PC-3 (cell line): Measurements from ENCODE around the gene TARS3. TPM values are rescaled to one million over a fixed set of nuclear protein-coding genes. Genes with fewer than 3 reads are reported as not detected.
"Not testable (repeated sequence)": the region's sequence is repeated elsewhere in the genome, so short reads cannot be mapped to it uniquely, and the experiment has no call there.

ENCODE experiments used
- ATAC-seq: fragments of 200-7000 bp; cut with Tn5 transposase; 2 replicates; pipeline ENCODE4 v1.9.1; 2020; ENCODE audit warnings: mild to moderate bottlenecking, moderate library complexity
- BruUV-seq: library from RNA; stranded (reverse); fragments of 400-500 nt; replicated peaks from 2 replicates; lab custom pipeline; 2021; lab: Mats Ljungman, UMichigan
- CTCF ChIA-PET: fragments of 300-600 bp; sonication (Branson Sonifier 250); formaldehyde crosslinking; loops from one replicate; lab custom pipeline; 2022; ENCODE audit warnings: antibody characterized with exemption; lab: Charles Lee
- POLR2A ChIA-PET: fragments of 300-600 bp; sonication (Branson Sonifier 250); formaldehyde crosslinking; loops from one replicate; lab custom pipeline; 2022; ENCODE audit warnings: antibody characterized with exemption; ENCODE audit not compliant: unreplicated experiment; lab: Charles Lee
- DNase-seq: peaks from one replicate; pipeline ENCODE4 v3.0.0-alpha.2; 2015
- H2AFZ ChIP-seq: fragments of 300-600 bp; sonication (generic); 2 replicates; pipeline ENCODE4 v1.6.0; 2016; ENCODE audit warnings: antibody characterized with exemption, low read length
- H3F3A ChIP-seq: fragments of 300-600 bp; sonication (generic); one replicate; pipeline ENCODE4 v1.6.0; 2017; ENCODE audit warnings: antibody characterized with exemption, low read length, control low read depth, mild to moderate bottlenecking; ENCODE audit not compliant: unreplicated experiment
- H3K27ac ChIP-seq: fragments of 300-600 bp; sonication (generic); 2 replicates; pipeline ENCODE4 v1.5.1; 2016; ENCODE audit warnings: mild to moderate bottlenecking, low read length
- H3K27me3 ChIP-seq: fragments of 300-600 bp; sonication (generic); 2 replicates; pipeline ENCODE4 v1.6.1; 2016; ENCODE audit warnings: low read length, mixed read lengths
- H3K36me3 ChIP-seq: fragments of 300-600 bp; sonication (generic); 2 replicates; pipeline ENCODE4 v1.6.1; 2016; ENCODE audit warnings: low read depth, mixed run types, low read length, mixed read lengths
- H3K4me1 ChIP-seq: fragments of 300-600 bp; sonication (generic); 2 replicates; pipeline ENCODE4 v1.5.1; 2016; ENCODE audit warnings: low read length; ENCODE audit not compliant: insufficient read depth
- H3K4me2 ChIP-seq: fragments of 300-600 bp; sonication (generic); 2 replicates; pipeline ENCODE4 v1.6.0; 2016; ENCODE audit warnings: low read length
- H3K4me3 ChIP-seq: fragments of 300-600 bp; sonication (generic); 2 replicates; pipeline ENCODE4 v1.5.1; 2016; ENCODE audit warnings: mild to moderate bottlenecking, low read length, mixed read lengths
- H3K79me2 ChIP-seq: fragments of 300-600 bp; sonication (generic); 2 replicates; pipeline ENCODE4 v1.6.1; 2017; ENCODE audit warnings: low read length, mixed read lengths
- H3K9ac ChIP-seq: fragments of 300-600 bp; sonication (generic); 2 replicates; pipeline ENCODE4 v1.6.0; 2016; ENCODE audit warnings: mild to moderate bottlenecking, low read length
- H3K9me2 ChIP-seq: fragments of 300-600 bp; sonication (generic); replicated peaks from 2 replicates; pipeline ENCODE4 v1.6.1; 2016; ENCODE audit warnings: mixed run types, low read length, mixed read lengths
- H3K9me3 ChIP-seq: fragments of 300-600 bp; sonication (generic); 2 replicates; pipeline ENCODE4 v1.6.1; 2016; ENCODE audit warnings: low read length, mixed read lengths
- H4K20me1 ChIP-seq: fragments of 300-600 bp; sonication (generic); 2 replicates; pipeline ENCODE4 v1.6.1; 2016; ENCODE audit warnings: low read length, mixed read lengths
- EZH2 ChIP-seq: fragments of 300-600 bp; sonication (generic); IDR thresholded peaks from one replicate; pipeline ENCODE4 v1.6.1; 2017; ENCODE audit warnings: antibody characterized with exemption, mild to moderate bottlenecking, low read length; ENCODE audit not compliant: unreplicated experiment
- EZH2phosphoT487 ChIP-seq: fragments of 300-600 bp; sonication (generic); IDR thresholded peaks from 2 replicates; pipeline ENCODE4 v1.6.1; 2018; ENCODE audit warnings: mild to moderate bottlenecking, antibody characterized with exemption, low read length, borderline replicate concordance
- intact Hi-C: fragments of 100-400 bp; cut with micrococcal nuclease; formaldehyde crosslinking; loops from 2 replicates; pipeline ENCODE4 v1.9.0; 2023
- total RNA-seq: library from RNA; depleted of rRNA; stranded (reverse); fragments of >200 nt; gene quantifications from 2 replicates; pipeline ENCODE4 v1.2.3, GENCODE V29; 2014
- TF ChIP-seq, protein P1 (sequence below): fragments of 300-600 bp; sonication (generic); conservative IDR thresholded peaks from 2 replicates; pipeline ENCODE4 v1.5.1; 2017; ENCODE audit warnings: antibody characterized with exemption, low read depth, mild to moderate bottlenecking, low read length

TARS3 gene
- total RNA-seq, 1 experiment from 2014 or later = 5.4 TPM

- ATAC-seq, intact Hi-C loops, H3K79me2 ChIP-seq, H3K9me2 ChIP-seq, CTCF ChIA-PET, H4K20me1 ChIP-seq, H3F3A ChIP-seq, H3K4me3 ChIP-seq, H3K4me1 ChIP-seq, DNase-seq, H3K9ac ChIP-seq, H3K9me3 ChIP-seq, POLR2A ChIA-PET, BruUV-seq, H3K27me3 ChIP-seq, H2AFZ ChIP-seq, H3K27ac ChIP-seq, H3K4me2 ChIP-seq, H3K36me3 ChIP-seq: not testable (repeated sequence)
Observed at GRCh38 chr15:101746716-101747082, 22.4 kb upstream of the TARS3 start.

- H2AFZ ChIP-seq, ATAC-seq, H3K4me1 ChIP-seq, BruUV-seq, DNase-seq, H3K4me2 ChIP-seq, H3K9me3 ChIP-seq, H4K20me1 ChIP-seq, H3K27ac ChIP-seq, H3K9ac ChIP-seq, POLR2A ChIA-PET, H3K4me3 ChIP-seq, H3K79me2 ChIP-seq, H3K36me3 ChIP-seq, CTCF ChIA-PET, H3F3A ChIP-seq, H3K9me2 ChIP-seq, intact Hi-C loops: not testable (repeated sequence)
- peaks cover 47% of the 10 kb centered on the region for H3K27me3 ChIP-seq
Observed at GRCh38 chr15:101734837-101735236, 10.6 kb upstream of the TARS3 start.

- Histone ChIP-seq H3K4me1 (no peaks in the 10 kb centered on the region), H3K9ac (no peak overlapping the region), H2AFZ (no peak overlapping the region), H4K20me1 (no peaks in the 10 kb centered on the region), H3K9me2 (no peaks in the 10 kb centered on the region), H3K4me3 (no peak overlapping the region), H3K4me2 (no peak overlapping the region), H3K36me3 (no peaks in the 10 kb centered on the region), H3K27ac (no peak overlapping the region), H3F3A (no peaks in the 10 kb centered on the region), H3K79me2 (no peaks in the 10 kb centered on the region), H3K9me3 (no peaks in the 10 kb centered on the region), H3K27me3 (peaks cover 58% of the 10 kb centered on the region)
- BruUV-seq = no TSS peak
- intact Hi-C loops = no loop called here
- ChIA-PET POLR2A (no interaction called here), CTCF (no interaction called here)
- no peak for ATAC-seq
- TF ChIP-seq EZH2 (no peak), EZH2phosphoT487 (no peak)
- TF ChIP-seq, protein P1, sequence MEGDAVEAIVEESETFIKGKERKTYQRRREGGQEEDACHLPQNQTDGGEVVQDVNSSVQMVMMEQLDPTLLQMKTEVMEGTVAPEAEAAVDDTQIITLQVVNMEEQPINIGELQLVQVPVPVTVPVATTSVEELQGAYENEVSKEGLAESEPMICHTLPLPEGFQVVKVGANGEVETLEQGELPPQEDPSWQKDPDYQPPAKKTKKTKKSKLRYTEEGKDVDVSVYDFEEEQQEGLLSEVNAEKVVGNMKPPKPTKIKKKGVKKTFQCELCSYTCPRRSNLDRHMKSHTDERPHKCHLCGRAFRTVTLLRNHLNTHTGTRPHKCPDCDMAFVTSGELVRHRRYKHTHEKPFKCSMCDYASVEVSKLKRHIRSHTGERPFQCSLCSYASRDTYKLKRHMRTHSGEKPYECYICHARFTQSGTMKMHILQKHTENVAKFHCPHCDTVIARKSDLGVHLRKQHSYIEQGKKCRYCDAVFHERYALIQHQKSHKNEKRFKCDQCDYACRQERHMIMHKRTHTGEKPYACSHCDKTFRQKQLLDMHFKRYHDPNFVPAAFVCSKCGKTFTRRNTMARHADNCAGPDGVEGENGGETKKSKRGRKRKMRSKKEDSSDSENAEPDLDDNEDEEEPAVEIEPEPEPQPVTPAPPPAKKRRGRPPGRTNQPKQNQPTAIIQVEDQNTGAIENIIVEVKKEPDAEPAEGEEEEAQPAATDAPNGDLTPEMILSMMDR = no peak
- DNase-seq = no peak
Observed at GRCh38 chr15:101733545-101733944, 9.3 kb upstream of the TARS3 start.

DNA sequence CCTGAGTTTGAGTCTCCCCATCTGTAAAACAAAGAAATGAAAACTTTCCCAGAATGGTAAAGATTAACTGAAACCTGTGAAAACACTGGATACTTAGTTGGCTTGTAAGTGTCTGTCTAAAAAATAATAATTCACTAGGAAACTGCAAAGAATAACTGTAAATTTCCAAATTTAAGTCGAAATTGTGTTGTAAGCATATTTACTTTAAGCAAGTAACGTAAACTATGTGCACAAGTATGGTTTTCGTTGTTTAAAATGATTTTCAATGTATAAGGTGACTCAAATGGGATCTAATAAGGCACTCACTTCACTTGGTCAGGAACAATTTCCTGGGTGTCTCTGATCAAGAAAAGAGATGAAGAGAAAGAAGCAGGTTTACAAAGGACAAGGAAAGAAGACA, 8.5 kb upstream of the TARS3 start:
- no peaks in the 10 kb centered on the region for H3F3A ChIP-seq
- no peaks in the 10 kb centered on the region for H4K20me1 ChIP-seq
- ATAC-seq (no peak), DNase-seq (no peak)
- no peaks in the 10 kb centered on the region for H3K79me2 ChIP-seq
- no peak overlapping the region for H3K9ac ChIP-seq
- no peaks in the 10 kb centered on the region for H3K9me2 ChIP-seq
- H3K4me2 ChIP-seq = no peak overlapping the region
- no peaks in the 10 kb centered on the region for H3K4me1 ChIP-seq
- intact Hi-C loops = no loop called here
- no peaks in the 10 kb centered on the region for H3K36me3 ChIP-seq
- no peak overlapping the region for H3K27ac ChIP-seq
- no peak for TF ChIP-seq EZH2
- ChIA-PET POLR2A (no interaction called here), CTCF (no interaction called here)
- BruUV-seq = no TSS peak
- H2AFZ ChIP-seq = no peak overlapping the region
- peaks cover 58% of the 10 kb centered on the region for H3K27me3 ChIP-seq
- no peak overlapping the region for H3K4me3 ChIP-seq
- H3K9me3 ChIP-seq = no peaks in the 10 kb centered on the region
